GM19351 (cell line): ENCODE data around the gene MLXIP.
"Not testable (repeated sequence)": the region's sequence is repeated elsewhere in the genome, so short reads cannot be mapped to it uniquely, and the experiment has no call there.

Experiments used
- ATAC-seq: cut with Tn5 transposase; IDR thresholded peaks from one replicate; pipeline ENCODE4 v1.9.1; 2021; ENCODE audit warnings: mild to moderate bottlenecking, moderate library complexity; ENCODE audit not compliant: unreplicated experiment

MLXIP gene

DNA sequence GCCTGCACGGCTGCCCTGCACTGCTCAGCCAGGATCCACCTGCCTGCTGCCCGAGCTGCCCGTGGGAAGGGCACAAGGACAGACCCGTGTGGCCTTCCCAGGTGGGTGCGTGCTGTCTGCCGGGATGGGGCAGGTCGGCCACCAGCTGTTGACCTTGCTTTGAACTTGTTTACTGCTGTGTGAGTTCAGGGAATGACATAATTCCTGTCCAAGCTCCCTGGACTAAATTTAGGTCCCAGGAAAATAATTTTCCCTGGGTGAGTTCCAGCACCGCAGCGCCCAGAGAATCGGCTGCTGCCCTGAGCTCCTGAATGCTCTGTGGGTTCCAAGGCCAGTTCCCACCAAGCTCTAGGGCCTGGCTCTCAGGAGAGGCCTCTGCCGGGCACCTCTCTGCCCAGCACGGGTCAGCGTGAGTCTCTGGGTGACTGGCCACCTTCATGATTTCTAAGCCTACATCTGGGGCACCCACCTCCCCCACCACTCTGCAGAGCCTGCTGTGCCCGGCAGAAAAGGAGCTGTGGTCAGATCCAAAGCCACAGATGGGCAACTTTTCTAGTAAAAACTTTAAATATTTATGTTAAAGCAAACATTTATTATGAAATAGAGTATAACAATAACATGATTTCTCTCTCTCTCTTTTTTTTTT is 27.2 kb upstream of the MLXIP start:
- no peak for ATAC-seq

DNA sequence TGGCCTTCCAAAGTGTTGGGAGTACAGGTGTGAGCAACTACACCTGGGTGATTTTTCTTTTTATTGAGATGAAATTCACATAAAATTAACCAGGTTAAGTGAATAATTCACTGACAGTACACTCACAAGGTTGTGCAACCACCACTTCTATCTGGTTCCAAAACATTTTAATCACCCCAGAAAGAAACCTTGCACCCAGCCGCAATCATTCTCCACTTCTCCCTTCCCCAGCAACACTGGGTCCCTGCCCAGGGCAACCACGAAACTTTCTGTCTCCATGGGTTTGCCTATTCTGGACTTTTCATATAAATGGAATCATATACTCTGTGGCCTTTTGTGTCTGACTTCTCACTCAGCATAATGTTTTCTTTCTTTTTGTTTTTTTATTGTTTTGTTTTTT is 26.3 kb upstream of the MLXIP start:
- ATAC-seq: no peak

DNA sequence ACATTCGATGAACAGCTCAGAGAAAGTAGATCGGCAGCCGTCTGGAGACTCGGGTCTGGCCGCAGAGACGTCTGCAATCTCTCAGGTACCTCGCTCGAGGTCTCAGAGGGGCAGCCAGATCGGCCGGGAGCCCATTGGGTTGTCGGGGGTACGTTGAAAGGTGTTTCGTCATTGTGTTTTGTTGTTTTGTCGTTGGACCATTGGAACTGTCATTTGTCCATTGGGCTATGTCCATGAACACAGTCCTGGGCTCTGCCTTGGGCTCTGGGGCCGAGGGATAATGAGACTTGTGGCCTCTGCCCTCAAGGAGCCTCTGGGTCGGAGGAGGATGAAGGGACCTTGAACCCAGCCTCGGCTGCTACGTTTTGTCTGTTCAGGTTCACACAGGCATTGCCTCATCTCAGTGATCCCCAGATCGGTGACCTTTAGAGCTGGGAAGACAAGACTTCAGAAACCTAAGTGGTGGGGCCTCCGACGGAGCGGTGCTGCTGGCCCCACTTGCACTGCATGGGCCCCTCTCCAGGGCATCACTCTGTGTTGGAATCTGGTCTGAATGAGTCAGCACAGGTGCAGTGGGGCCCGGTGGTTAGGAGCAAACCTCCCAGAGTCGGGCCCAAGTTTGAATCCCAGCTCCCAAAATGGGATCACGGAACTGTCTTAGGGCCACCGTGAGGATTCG is 23.6 kb upstream of the MLXIP start:
- ATAC-seq: no peak

DNA sequence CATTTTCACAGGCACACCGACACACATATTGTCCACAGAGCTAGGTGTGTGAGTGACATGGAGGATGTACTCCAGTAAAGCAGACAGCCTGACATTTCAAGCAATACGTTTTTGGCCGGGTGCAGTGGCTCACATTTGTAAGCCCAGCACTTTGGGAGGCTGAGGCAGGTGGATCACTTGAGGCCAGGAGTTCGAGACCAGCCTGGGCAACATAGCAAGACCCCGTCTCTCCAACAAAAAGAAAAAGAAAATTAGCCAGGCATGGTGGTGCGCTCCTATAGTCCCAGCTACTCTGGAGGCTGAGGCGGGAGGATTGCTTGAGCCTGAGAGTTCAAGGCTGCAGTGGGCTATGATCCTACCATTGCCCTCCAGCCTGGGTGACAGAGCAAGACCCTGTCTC is 22.1 kb upstream of the MLXIP start:
- ATAC-seq: not testable (repeated sequence)

DNA sequence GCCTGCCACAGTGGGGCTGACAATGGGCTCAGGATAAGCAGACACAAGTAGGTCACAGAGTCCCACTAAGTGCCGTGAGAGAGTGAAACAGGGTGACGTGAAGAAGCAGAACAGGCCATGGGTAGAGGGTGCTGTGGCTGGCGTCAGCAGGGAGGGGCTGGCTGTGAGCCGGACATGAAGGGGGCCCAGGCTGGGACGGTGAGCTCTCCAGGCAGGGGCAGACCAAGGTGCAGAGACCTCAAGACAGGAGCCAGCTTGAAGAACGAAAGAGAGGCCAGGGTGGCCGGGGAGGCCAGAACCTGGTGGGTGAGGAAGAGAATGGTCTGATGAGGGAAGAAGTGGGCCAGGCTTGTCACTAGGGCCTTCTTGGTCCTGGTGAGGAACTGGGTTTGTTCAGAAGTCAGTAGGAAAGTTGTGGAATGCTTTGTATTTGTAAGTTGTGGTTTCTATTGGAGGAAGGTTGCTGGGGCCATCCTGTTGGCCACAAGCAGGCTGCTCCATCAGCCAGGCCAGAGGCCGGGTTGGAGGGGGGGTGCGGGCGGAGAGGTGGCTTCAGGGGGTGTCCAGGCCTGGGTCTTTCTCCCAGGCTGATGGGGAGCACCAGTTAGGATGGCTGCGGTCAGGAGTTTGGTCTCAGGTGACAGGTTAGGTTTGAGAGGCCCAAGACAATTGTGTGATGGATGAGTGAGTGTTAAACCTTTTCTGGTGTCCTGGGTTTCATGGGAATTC is 21.4 kb upstream of the MLXIP start:
- no peak for ATAC-seq

DNA sequence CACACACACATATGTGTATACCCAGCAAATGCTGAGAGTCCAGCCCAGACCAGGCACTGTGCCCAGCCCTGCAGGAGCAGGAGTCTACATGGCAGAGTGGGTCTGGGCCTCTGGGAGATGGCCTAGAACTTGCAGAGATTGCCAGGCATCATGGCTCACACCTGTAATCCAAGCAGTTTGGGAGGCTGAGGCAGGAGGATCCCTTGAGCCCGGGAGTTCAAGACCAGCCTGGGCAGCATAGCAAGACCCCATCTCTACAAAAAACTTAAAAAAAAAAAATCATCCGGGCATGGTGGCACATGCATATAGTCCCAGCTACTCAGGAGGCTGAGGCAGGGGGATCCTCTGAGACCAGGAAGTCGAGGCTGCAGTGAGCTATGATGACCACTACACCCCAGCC is 20.8 kb upstream of the MLXIP start:
- no peak for ATAC-seq

DNA sequence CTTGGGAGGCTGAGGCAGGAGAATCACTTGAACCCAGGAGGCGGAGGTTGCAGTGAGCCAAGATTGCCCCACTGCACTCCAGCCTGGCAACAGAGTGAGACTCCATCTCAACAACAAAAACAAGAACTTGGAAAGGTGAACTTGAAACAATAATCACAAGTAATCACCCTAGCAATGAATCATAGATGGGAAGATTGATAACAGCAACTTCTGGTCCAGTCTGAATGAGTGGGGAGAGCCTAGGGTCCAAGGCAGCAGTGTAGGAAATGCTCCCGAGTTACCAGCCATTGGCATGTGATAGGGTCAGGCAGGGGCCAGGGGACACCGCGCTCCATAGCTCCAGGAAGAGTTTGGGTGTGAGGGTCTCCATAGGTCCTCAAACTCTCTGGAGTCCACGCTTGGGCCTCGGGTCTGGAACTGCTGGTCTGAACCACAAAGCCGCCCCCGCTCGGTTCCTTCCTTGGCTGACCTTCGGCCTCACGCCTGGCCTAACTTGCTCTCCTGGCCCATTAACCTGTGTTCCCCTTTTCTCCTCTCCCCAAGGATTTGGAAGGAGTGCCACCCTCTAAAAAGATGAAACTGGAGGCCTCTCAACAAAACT is 19.9 kb upstream of the MLXIP start:
- ATAC-seq: no peak

DNA sequence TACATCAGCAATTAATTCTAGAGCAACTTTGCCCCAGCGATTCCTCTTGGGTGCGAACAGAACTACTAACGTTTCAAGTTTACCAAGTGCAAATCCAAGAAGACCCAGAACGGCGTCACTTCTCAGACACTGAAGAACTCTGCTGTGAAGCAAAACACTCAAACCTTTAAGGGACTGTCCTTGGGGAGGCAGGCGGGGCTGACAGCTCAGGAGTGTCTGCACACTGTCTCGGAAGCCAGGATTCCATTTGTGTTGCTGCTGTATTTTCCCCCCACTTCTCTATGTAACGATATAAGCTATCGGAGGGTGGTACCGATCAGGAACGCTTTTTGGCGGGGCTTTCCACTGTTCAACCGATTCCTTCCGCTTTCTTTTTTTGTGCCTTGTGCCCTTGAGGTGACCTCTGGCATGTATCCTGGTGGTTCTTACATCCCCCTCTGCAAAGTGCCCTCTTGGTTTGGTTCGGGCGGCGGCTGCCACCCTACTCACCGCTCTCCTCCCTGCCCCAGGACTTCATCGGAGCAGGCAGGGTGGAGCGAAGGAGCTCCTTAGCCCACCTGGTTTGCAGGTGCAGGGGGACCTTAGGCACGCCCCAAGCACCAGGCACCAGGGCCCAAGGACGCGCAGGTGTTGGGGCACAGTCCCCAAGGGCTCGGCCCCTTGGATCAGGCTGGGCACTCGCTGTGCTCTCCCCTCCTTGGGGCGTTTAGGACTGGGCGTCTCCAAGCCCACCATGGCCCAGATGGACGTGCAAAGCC is 19.2 kb upstream of the MLXIP start:
- no peak for ATAC-seq

DNA sequence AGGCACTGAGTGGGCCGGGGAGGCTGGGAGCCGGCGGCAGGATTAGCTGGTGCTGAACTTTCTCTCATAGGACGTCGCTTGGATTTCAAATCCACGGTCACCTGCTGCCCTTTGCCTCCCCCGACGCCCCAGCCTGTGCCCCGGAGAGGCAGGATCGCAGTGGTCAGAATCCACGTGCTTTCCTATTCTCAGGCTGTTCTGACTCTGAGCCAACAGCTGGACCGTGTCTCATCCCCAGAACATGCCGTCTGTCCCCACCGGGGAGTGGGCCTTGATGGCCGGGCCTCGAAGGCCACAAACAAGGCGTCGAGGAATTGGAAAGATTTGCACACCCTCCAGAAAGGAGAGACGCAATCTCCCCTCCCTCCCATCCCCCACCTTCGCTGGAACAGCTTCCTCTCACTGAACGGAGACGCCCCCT is 18.5 kb upstream of the MLXIP start:
- no peak for ATAC-seq

DNA sequence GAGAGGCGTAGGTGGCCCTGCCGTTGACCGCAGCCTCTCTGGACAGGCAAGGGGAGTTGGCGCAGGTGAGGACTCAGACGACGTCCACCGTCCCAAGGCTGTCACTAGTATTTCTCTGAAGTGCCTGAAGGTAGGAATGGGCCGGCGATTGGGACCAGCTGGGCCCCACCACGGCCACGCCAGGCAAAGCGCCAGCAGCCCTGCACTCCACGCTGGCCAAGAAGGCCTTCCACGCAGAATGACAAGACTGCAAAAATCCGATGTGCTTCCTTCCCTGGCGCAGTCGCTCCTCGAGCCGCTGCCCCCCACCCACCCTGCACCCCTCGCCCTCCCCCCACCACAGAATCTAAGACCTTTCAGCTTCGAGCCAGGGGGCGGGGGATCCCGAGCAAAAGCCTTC is 17.3 kb upstream of the MLXIP start:
- no peak for ATAC-seq

DNA sequence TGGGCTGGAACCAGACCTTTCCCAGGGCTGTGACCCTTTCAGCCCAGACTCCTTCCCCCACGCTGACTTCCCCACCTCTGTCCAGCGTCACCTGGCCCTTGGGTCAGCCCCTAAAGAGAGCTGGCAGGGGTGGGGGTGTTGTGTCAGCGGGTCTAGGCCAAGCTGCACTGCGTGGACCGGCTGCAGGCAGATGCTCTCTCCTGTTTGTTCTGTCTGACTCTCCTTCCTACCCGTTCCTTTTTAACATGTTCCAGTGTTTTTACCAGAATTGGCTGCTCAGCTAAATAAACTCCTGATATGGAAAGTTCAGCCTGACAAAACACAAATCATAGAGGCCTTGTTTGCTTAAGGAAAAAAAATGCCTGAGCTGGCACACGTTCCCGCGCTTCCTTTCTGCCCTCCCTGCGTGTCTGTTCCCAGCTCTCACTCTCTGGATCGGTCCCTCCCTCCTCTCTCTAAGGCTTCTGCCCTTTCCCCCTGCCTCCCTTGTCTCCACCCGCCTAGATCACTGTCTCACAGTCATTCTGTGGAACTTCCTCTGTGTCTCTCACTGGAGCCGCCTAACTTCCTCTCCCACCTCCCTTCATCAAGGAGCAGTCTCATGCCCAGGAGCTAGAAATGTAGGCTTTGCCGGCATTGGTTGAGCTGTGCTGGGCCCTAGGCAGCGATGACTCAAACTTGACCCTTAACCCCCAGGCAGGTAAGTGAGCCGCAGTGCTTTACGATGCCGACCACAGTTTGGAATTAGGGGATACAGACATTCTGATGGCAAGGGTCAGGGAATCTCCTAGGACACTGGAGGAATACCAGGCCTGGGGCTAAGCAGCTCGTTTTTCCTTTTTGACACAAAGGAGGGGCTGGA is 15.5 kb upstream of the MLXIP start:
- no peak for ATAC-seq

DNA sequence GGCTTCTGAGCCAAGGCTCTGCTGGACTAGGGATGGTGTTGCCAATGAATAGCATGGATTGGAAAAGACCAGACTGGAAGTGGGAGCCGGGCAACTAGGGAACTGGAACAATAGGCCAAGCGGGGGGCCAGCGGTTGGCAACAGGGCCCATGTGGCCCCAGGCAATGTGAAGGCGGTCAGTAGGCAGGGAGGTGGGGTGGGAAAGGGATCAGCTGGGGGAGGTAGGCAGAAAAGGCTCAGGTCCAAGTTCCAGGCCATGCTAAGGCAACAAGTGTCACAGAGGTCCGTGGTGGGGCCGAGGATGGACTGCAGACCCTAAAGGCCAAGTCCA is 14.9 kb upstream of the MLXIP start:
- ATAC-seq: no peak

DNA sequence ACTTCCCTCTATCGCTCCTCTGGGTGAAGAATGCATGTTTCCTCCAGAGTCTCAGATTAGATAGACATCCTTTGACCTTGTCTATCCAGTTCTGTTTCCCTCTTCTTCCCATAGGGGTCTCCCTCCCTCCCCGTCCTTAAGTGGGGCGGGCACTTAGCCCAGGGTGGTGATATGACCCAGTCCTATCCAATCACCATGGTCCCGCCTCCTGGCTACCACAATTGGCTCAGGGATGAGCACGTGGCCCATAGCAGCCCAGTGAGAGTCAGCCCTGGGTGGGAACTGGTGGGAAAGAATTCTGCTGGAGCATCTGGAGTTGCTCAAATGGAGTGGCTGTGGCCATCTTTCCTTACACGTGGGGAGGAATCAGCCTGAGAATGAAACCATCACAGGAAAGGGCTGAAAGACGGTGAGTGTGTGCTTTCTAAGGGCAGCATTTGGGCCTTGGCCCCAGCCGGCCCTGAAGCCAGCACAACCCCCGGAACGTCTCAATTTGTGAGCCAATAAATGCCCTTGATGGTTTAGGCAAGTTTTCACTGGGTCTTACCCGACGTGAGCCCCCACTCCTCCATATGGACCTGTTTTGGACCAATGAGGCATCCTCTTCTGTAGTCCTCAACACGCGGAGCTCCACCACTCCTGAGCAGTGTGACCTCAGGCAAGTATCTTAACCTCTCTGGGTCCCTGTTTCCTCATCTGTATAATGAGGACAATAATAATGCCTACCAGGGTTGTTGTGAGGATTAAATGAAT is 14.4 kb upstream of the MLXIP start:
- no peak for ATAC-seq

DNA sequence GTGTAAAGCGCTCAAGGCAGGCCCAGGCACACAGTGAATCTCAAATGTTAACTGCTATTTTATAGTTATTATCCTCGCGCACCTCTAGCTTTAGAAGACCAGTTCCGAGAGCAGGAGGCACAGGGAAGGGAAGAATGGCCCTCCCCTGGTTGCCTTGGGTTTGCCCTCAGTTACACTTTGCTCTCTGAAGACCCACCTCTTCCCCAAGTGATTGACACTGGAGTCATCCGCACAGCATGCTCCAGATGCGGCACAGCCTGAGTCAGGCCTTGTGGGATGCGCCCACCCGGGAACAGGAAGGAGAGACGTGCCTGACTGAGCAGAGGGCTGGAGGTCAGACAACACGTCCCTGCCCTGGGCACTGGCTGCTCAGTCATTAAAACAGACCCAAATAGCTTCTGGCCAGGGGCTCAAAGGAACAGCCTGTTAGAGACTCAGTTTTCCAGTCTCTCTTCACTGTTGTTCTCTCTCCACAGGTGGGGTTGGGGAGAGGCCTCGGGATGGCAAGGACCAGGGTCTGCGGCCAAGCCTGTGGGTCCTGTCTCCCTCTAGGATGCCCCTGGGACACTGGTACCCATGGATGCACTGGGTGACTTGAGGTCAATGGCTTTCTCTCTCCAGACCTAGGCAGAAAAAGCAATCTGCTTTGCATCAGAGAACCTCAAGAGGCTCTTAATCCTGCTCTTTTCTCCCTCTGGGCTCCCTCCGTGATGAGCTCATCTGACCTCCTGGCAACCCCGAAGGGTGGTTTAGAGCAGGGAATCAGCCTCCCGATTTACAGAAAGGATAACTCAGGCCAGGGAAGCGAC is 13.6 kb upstream of the MLXIP start:
- ATAC-seq: no peak

DNA sequence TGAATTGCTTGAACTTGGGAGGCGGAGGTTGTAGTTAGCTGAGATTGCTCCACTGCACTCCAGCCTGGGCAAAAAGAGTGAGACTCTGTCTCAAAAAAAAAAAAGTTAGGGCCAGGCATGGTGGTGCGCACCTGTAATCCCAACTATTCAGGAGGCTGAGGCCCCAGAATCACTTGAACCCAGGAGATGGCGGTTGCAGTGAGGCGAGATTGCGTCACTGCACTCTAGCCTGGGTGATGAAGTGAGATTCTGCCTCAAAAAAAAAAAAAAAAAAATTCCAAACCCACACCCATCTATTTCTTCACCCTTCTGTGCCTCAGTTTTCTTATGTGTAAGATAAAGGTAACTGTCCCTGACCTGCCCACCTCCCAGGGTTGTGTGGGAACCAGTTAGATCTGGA is 11.0 kb upstream of the MLXIP start:
- ATAC-seq: no peak

DNA sequence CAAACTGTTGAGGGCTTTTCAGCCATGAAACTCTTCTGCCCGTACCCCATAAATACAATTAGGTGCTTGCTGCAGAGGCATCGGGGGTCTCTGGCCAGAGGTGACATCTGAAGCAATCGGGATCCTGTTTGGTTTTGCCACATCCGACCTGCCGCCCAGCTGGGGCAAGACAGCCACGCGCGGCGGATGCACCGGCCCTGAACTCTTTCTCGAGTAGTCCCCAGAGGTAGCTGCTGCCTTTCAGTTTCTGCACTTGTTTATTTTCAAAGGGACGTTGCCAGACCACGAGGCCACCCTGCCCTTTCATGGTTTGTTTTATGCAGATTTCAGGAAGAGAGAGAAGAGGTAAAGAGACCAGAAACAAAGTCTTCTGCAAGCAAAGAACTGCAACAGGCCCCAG is 10.6 kb upstream of the MLXIP start:
- peak; percentile 87 for ATAC-seq

DNA sequence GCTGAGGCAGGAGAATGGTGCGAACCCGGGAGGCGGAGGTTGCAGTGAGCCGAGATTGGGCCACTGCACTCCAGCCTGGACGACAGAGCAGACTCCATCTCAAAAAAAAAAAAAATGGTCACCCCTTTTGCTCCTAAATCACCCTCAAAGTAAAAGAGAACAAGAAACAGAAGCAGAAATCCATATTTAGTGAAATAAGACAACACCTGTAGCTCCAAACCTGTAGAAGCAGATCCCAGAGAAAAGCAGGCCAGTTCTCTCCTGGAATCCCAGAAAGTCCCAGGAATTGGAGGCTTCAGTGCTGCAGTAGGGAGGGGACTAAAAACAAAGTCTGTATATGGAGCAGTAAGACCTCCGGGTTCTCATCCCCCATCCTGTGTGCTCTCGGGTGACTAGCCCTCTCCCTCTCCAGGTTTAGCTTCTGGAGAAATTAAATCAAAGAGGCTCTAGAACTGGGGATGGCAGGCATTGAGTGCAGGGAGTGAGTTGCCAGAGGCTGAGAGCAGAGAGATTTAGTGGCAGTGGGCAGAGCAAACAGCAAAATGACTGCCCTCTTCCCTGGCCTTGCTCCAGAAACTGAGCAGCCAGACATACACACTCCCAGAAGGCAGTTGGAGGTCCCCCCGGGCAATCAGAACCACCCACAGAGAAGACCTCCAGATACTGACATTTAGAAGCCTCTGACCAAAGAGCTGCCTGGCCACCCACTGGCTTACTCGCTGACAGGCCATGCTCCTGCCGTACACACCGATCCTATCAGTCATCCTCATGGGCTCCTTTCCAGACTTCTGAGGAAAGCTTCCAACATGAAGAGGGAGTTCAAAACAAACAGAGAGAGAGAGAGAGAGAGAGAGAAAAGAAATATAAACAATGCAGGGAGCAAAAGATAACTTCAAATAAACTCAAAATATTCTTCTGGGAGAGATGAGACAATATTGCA is 6.3 kb upstream of the MLXIP start:
- ATAC-seq: no peak

DNA sequence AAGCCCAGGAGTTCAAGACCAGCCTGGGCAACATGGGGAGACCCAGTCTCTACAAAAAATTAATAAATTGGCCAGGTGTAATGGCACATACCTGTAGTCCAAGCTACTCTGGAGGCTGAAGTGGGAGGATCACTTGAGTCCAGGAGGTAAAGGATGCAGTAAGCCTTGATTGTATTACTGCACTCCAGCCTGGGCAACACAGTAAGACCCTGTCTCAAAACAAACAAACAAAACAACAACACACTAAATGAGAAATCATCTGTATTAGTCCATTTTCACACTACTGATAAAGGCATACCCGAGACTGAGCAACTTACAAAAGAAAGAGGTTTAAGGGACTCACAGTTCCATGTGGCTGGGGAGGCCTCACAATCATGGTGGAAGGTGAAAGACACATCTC is 4.7 kb upstream of the MLXIP start:
- no peak for ATAC-seq
